ENCODE data around the gene COQ3. TPM values are rescaled to one million over a fixed set of nuclear protein-coding genes. Genes with fewer than 3 reads are reported as not detected.
A peak's percentile ranks its signal among the peaks of the same experiment; 100 is the strongest.

Gene COQ3
- total RNA-seq, 2 experiments from 2014 or later: 8.3 to 10.9 TPM

DNA sequence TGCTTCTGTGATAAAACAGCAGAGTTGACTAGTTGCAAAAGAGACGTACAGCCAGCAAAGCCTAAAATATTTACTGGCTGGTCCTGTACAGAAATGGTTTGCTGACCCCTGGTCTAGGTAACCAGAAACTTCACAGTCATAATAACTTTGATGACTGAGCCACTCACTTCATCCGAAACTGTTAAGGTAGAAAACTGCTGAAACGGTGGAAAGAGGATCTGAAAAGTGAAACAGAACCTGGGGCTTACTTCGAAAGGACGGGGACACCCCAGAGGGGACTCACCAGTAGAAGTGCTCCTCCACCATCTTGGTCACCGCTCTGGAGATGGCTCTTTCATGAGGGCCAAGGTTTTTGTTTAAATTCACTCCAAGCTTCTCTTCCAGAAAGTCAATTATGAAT, 60.9 kb downstream of the COQ3 start:
- H4K20me1 ChIP-seq (ENCODE audit: insufficient read depth, low read length): no peaks in the 10 kb centered on the region
- no peaks in the 10 kb centered on the region for H3K4me1 ChIP-seq (ENCODE audit: insufficient read depth, low read length, poor library complexity, severe bottlenecking)
- no TSS peak for BruUV-seq (replicated peaks)
- TF ChIP-seq, protein P1, sequence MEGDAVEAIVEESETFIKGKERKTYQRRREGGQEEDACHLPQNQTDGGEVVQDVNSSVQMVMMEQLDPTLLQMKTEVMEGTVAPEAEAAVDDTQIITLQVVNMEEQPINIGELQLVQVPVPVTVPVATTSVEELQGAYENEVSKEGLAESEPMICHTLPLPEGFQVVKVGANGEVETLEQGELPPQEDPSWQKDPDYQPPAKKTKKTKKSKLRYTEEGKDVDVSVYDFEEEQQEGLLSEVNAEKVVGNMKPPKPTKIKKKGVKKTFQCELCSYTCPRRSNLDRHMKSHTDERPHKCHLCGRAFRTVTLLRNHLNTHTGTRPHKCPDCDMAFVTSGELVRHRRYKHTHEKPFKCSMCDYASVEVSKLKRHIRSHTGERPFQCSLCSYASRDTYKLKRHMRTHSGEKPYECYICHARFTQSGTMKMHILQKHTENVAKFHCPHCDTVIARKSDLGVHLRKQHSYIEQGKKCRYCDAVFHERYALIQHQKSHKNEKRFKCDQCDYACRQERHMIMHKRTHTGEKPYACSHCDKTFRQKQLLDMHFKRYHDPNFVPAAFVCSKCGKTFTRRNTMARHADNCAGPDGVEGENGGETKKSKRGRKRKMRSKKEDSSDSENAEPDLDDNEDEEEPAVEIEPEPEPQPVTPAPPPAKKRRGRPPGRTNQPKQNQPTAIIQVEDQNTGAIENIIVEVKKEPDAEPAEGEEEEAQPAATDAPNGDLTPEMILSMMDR (conservative IDR thresholded peaks at IDR 0.05; ENCODE audit: low read length): no peak
- no peak for TF ChIP-seq EZH2phosphoT487 (IDR thresholded peaks at IDR 0.05; ENCODE audit: borderline replicate concordance, low read depth, low read length)
- no peaks in the 10 kb centered on the region for H3K79me2 ChIP-seq (ENCODE audit: insufficient read depth, low read depth, low read length)
- no peak overlapping the region for H3K4me2 ChIP-seq (ENCODE audit: low read length)
- H3K9me3 ChIP-seq (ENCODE audit: low read length): no peaks in the 10 kb centered on the region
- POLR2A ChIA-PET: no interaction called here
- no peak overlapping the region for H3K4me3 ChIP-seq (ENCODE audit: low read depth, low read length, poor library complexity, severe bottlenecking)
- no peak overlapping the region for H2AFZ ChIP-seq (ENCODE audit: low read length)
- no peak overlapping the region for H3K27ac ChIP-seq (ENCODE audit: low read depth, low read length, poor library complexity, severe bottlenecking)
- no peaks in the 10 kb centered on the region for H3K36me3 ChIP-seq (ENCODE audit: insufficient read depth, low read length)
- H3K9me2 ChIP-seq (ENCODE audit: insufficient read depth, low read length): no peaks in the 10 kb centered on the region
- intact Hi-C loops (cut with micrococcal nuclease; ENCODE audit: unreplicated experiment): loop anchor here (5.0 to 10.0 kb wide), 2 partner anchors 94 to 412 kb away; partner anchors contain the start of gene PNISR
- peak; percentile 3 for DNase-seq (ENCODE audit: low spot score)
- CTCF ChIA-PET (ENCODE audit: unreplicated experiment): no interaction called here

DNA sequence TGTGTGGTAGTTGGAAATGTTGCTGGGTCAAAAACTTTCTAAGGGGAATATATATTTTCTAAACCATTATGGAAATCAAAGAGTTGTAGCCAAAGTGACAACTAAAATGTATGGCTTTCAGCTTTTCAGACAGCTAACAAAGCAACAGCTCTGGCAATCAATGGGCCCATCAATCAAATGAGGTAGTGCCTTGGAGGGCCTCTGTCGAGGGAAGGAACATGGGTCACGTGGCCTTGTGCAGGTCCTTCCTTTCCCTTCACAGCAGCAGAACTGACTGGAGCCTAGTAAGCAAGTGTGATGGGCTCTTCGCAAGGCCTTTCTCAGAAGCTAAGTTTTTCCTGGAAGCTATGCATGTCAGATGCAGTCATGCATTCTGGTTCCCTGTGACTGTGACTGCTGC, 62.5 kb downstream of the COQ3 start:
- POLR2A ChIA-PET: interaction anchor here (2.2 kb wide), 1 partner anchor 14 kb away, joined by 5 read pairs; no protein-coding TSS in a partner anchor
- H3K9me3 ChIP-seq (ENCODE audit: low read length): no peaks in the 10 kb centered on the region
- BruUV-seq (replicated peaks): no TSS peak

DNA sequence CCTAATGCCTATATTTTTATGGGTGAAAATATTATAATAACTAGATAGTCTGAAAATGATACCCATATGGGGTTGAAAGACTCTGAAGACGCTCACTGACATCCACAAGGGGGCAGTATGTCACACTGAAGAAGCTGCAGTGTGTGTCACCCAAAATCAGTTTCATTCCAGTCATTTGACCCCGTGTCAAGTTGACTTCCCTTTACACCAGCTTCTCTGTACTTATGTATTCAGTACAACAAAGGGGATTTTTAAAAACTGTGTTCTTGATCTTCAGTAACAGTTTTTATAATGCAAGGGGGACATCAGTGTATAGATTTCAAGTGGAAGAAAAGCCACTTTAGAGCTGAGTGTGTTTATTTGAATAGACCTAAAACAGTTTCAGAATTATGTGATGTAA, 63.8 kb downstream of the COQ3 start:
- Histone ChIP-seq H3K9me2 (ENCODE audit: insufficient read depth, low read length) (no peaks in the 10 kb centered on the region), H2AFZ (ENCODE audit: low read length) (peak overlapping the region; percentile 25; the same call in 1 of the 2 replicates), H3K4me3 (ENCODE audit: low read depth, low read length, poor library complexity, severe bottlenecking) (no peak overlapping the region), H3K79me2 (ENCODE audit: insufficient read depth, low read depth, low read length) (no peaks in the 10 kb centered on the region), H4K20me1 (ENCODE audit: insufficient read depth, low read length) (no peaks in the 10 kb centered on the region), H3K4me1 (ENCODE audit: insufficient read depth, low read length, poor library complexity, severe bottlenecking) (no peaks in the 10 kb centered on the region), H3K9me3 (ENCODE audit: low read length) (no peaks in the 10 kb centered on the region), H3K4me2 (ENCODE audit: low read length) (no peak overlapping the region), H3K36me3 (ENCODE audit: insufficient read depth, low read length) (no peaks in the 10 kb centered on the region), H3K27ac (ENCODE audit: low read depth, low read length, poor library complexity, severe bottlenecking) (no peak overlapping the region)
- ChIA-PET POLR2A (interaction anchor here (0.7 to 2.2 kb wide), 3 partner anchors 15 to 94 kb away, joined by 3 to 5 read pairs (median 4); partner anchors contain the start of genes COQ3 and PNISR), CTCF (ENCODE audit: unreplicated experiment) (interaction anchor here (1.2 kb wide), 1 partner anchor 8 kb away, joined by 3 read pairs; no protein-coding TSS in a partner anchor)
- BruUV-seq (replicated peaks): no TSS peak
- TF ChIP-seq, protein P1 (conservative IDR thresholded peaks at IDR 0.05; ENCODE audit: low read length): peak; percentile 89
- TF ChIP-seq EZH2phosphoT487 (IDR thresholded peaks at IDR 0.05; ENCODE audit: borderline replicate concordance, low read depth, low read length): no peak
- intact Hi-C loops (cut with micrococcal nuclease; ENCODE audit: unreplicated experiment): loop anchor here (5.0 to 10.0 kb wide), 2 partner anchors 97 to 415 kb away; partner anchors contain the start of gene PNISR
- DNase-seq (ENCODE audit: low spot score): peak; percentile 72

More for the DNA sequence above, 62.5 kb downstream of the COQ3 start:
- Histone ChIP-seq H2AFZ (ENCODE audit: low read length) (no peak overlapping the region), H3K4me3 (ENCODE audit: low read depth, low read length, poor library complexity, severe bottlenecking) (no peak overlapping the region), H3K79me2 (ENCODE audit: insufficient read depth, low read depth, low read length) (no peaks in the 10 kb centered on the region), H3K36me3 (ENCODE audit: insufficient read depth, low read length) (no peaks in the 10 kb centered on the region), H3K27ac (ENCODE audit: low read depth, low read length, poor library complexity, severe bottlenecking) (no peak overlapping the region), H3K9me2 (ENCODE audit: insufficient read depth, low read length) (no peaks in the 10 kb centered on the region), H3K4me2 (ENCODE audit: low read length) (no peak overlapping the region), H3K4me1 (ENCODE audit: insufficient read depth, low read length, poor library complexity, severe bottlenecking) (no peaks in the 10 kb centered on the region), H4K20me1 (ENCODE audit: insufficient read depth, low read length) (no peaks in the 10 kb centered on the region)
- intact Hi-C loops (cut with micrococcal nuclease; ENCODE audit: unreplicated experiment): loop anchor here (5.0 to 10.0 kb wide), 2 partner anchors 96 to 413 kb away; partner anchors contain the start of gene PNISR
- CTCF ChIA-PET (ENCODE audit: unreplicated experiment): interaction anchor here (0.6 kb wide), 1 partner anchor 25 kb away, joined by 3 read pairs; no protein-coding TSS in a partner anchor
- TF ChIP-seq, protein P1 (conservative IDR thresholded peaks at IDR 0.05; ENCODE audit: low read length): no peak
- TF ChIP-seq EZH2phosphoT487 (IDR thresholded peaks at IDR 0.05; ENCODE audit: borderline replicate concordance, low read depth, low read length): no peak
- DNase-seq (ENCODE audit: low spot score): no peak
